Measurements from ENCODE around the gene EPS8L2. TPM values are rescaled to one million over a fixed set of nuclear protein-coding genes. Genes with fewer than 3 reads are reported as not detected.
A peak's percentile ranks its signal among the peaks of the same experiment; 100 is the strongest.

EPS8L2 gene
- polyA plus RNA-seq, 3 donors, result 0.55 TPM; not detected in 2

DNA sequence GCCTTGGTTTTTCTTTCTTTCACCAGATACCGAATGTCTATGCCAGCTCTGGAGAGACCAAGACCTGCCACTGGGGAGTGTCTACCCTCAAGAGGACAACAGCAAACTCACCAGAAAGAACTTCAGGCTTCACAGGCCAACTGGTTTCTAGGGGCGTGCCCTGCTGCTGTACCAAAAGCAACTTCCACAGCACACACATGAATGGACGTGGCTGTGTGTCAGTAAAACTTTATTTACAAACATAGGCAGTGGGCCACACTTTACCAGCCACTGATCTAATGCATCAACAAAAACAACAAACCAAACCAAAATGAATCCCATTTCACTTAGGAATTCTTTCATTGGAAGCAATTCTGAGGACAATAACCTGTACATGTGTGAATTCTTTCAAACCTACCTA, 27.7 kb upstream of the EPS8L2 start:
- H3K9me3 Mint-ChIP-seq, result peaks cover 0 to 6% (median 0%) of the 10 kb centered on the region in 7 donors
- 100% methylated on average over 2 of the region's 3 CpGs for WGBS (ENCODE audit: insufficient coverage)

DNA sequence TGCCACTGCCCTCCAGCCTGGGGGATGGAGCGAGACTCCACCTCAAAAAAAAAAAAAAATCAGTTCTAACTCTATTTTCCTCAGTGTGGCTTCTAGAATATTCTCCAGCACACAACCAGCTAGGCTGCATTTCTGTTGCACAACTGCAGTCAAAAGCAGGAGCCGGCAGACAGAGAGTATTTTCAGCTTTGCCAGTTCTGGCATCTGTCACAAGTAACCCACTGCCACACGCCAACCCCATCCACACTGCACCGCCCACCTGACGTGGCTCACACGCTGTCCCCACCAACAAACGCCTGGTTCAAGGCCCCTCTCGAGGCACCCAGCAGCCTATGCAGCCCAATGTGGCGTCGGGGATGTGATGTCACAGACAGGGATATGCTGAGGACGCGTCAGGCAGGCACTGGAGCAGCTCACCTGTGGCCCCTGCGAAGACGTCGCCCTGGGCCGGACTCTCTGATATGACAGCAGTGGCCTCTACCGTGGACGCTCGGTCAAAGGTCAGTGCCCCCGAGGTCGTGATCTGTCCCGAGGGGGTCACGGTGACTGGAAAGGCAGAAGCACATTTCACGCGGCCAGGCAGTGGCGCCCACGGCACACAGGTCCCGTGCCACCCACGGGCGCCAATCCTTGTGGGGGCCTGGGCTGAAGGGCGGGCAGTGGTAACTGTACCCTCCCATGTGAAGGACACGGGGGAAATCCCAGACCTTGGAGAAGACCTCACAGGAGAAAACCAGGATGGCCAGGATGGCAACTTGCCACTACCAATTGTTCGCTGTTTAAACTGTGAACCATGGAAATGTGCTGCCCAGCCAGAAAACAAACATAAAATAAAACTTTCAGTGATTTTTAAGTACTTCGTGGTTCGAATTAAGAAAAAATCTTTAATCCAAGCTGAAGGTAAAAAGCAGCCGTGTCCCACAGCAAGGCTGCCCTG, 26.5 kb upstream of the EPS8L2 start:
- no peak overlapping the region for H3K4me3 ChIP-seq (replicated peaks in 1 of 3; ENCODE audit: low read depth in 2 of 3, low read length in 3 of 3)
- Mint-ChIP-seq H3K4me1 (no peaks in the 10 kb centered on the region), H3K9me3 (peaks cover 0 to 6% (median 0%) of the 10 kb centered on the region in 7 donors), H3K27me3 (ENCODE audit: low read depth in 3 of 3) (no peaks in the 10 kb centered on the region), H3K36me3 (peaks cover 69 to 96% of the 10 kb centered on the region in 2 donors), H3K27ac (peak overlapping the region in 1 of 7 donors; percentile 46), H3K4me3 (no peak overlapping the region)
- no peaks in the 10 kb centered on the region for H3K79me2 ChIP-seq (ENCODE audit: insufficient read depth, low read length)
- H3K27me3 ChIP-seq (ENCODE audit: control insufficient read depth in 2 of 2, insufficient read depth in 2 of 2, low read length in 2 of 2), result no peaks in the 10 kb centered on the region
- H3K4me1 ChIP-seq (ENCODE audit: control insufficient read depth in 1 of 2, insufficient read depth in 2 of 2, low read length in 2 of 2), result no peaks in the 10 kb centered on the region
- H3K36me3 ChIP-seq (replicated peaks in 1 of 2; ENCODE audit: control insufficient read depth in 1 of 2, insufficient read depth in 2 of 2, low read length in 2 of 2), result peaks cover 55 to 91% of the 10 kb centered on the region in 2 donors
- 97% methylated on average over 35 of the region's 36 CpGs for WGBS (ENCODE audit: insufficient coverage)
- intact Hi-C loops (cut with micrococcal nuclease), result no loop called here
- TF ChIP-seq, protein P1, sequence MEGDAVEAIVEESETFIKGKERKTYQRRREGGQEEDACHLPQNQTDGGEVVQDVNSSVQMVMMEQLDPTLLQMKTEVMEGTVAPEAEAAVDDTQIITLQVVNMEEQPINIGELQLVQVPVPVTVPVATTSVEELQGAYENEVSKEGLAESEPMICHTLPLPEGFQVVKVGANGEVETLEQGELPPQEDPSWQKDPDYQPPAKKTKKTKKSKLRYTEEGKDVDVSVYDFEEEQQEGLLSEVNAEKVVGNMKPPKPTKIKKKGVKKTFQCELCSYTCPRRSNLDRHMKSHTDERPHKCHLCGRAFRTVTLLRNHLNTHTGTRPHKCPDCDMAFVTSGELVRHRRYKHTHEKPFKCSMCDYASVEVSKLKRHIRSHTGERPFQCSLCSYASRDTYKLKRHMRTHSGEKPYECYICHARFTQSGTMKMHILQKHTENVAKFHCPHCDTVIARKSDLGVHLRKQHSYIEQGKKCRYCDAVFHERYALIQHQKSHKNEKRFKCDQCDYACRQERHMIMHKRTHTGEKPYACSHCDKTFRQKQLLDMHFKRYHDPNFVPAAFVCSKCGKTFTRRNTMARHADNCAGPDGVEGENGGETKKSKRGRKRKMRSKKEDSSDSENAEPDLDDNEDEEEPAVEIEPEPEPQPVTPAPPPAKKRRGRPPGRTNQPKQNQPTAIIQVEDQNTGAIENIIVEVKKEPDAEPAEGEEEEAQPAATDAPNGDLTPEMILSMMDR (IDR thresholded peaks at IDR 0.05), result no peak
- H3K9me3 ChIP-seq (replicated peaks in 1 of 2; ENCODE audit: control insufficient read depth in 1 of 2, insufficient read depth in 1 of 2, low read length in 2 of 2), result no peaks in the 10 kb centered on the region
- H3K4me2 ChIP-seq (replicated peaks; ENCODE audit: extremely low read depth, low read length, poor library complexity, severe bottlenecking), result no peak overlapping the region
- no peak overlapping the region for H2AFZ ChIP-seq (ENCODE audit: insufficient read depth, low read depth, low read length, poor library complexity, severe bottlenecking)
- DNase-seq, result no peak
- H4K20me1 ChIP-seq (ENCODE audit: insufficient read depth, low read length), result no peaks in the 10 kb centered on the region
- H3K9ac ChIP-seq (ENCODE audit: insufficient read depth, low read length, poor library complexity, severe bottlenecking), result no peak overlapping the region
- no peak overlapping the region for H3K27ac ChIP-seq (ENCODE audit: low read depth in 1 of 2, low read length in 2 of 2)

More for the DNA sequence above, 27.7 kb upstream of the EPS8L2 start:
- no peaks in the 10 kb centered on the region for H3K4me1 ChIP-seq (ENCODE audit: control insufficient read depth in 1 of 2, insufficient read depth in 2 of 2, low read length in 2 of 2)
- no peak overlapping the region for H3K27ac ChIP-seq (ENCODE audit: low read depth in 1 of 2, low read length in 2 of 2)
- H2AFZ ChIP-seq (ENCODE audit: insufficient read depth, low read depth, low read length, poor library complexity, severe bottlenecking), result no peak overlapping the region
- Mint-ChIP-seq H3K4me1 (no peaks in the 10 kb centered on the region), H3K36me3 (peaks cover 69 to 96% of the 10 kb centered on the region in 2 donors), H3K27ac (no peak overlapping the region), H3K4me3 (no peak overlapping the region), H3K27me3 (ENCODE audit: low read depth in 3 of 3) (no peaks in the 10 kb centered on the region)
- H3K9ac ChIP-seq (ENCODE audit: insufficient read depth, low read length, poor library complexity, severe bottlenecking), result no peak overlapping the region
- no peaks in the 10 kb centered on the region for H3K9me3 ChIP-seq (replicated peaks in 1 of 2; ENCODE audit: control insufficient read depth in 1 of 2, insufficient read depth in 1 of 2, low read length in 2 of 2)
- no peaks in the 10 kb centered on the region for H3K79me2 ChIP-seq (ENCODE audit: insufficient read depth, low read length)
- no peaks in the 10 kb centered on the region for H3K27me3 ChIP-seq (ENCODE audit: control insufficient read depth in 2 of 2, insufficient read depth in 2 of 2, low read length in 2 of 2)
- TF ChIP-seq, protein P1 (IDR thresholded peaks at IDR 0.05), result no peak
- no peaks in the 10 kb centered on the region for H4K20me1 ChIP-seq (ENCODE audit: insufficient read depth, low read length)
- no peak overlapping the region for H3K4me2 ChIP-seq (replicated peaks; ENCODE audit: extremely low read depth, low read length, poor library complexity, severe bottlenecking)
- no peak for DNase-seq
- intact Hi-C loops (cut with micrococcal nuclease), result no loop called here
- no peak overlapping the region for H3K4me3 ChIP-seq (replicated peaks in 1 of 3; ENCODE audit: low read depth in 2 of 3, low read length in 3 of 3)
- H3K36me3 ChIP-seq (replicated peaks in 1 of 2; ENCODE audit: control insufficient read depth in 1 of 2, insufficient read depth in 2 of 2, low read length in 2 of 2), result peaks cover 56 to 91% of the 10 kb centered on the region in 2 donors
